H1 (cell line): ENCODE results near the gene RHBDF1. TPM values are rescaled to one million over a fixed set of nuclear protein-coding genes. Genes with fewer than 3 reads are reported as not detected.

Experiments used
- CTCF ChIA-PET: fragments of 300-600 bp; sonication (Branson Sonifier 250); formaldehyde crosslinking; loops from one replicate; lab custom pipeline; 2021; ENCODE audit not compliant: partially characterized antibody; lab: Charles Lee
- POLR2A ChIA-PET: fragments of 300-600 bp; sonication (Branson Sonifier 250); formaldehyde crosslinking; loops from one replicate; lab custom pipeline; 2021; ENCODE audit warnings: inconsistent platforms; ENCODE audit not compliant: partially characterized antibody; lab: Charles Lee
- DNase-seq, 2 experiments: peaks; one replicate each; pipeline versions ENCODE4 v3.0.0 to v3.0.0-alpha.2; 2010 to 2022; ENCODE audit warnings: low spot score in 2 of 2, low read depth in 1 of 2, mixed read lengths in 1 of 2
- FAIRE-seq: peaks from 2 replicates; lab custom pipeline; 2011; peaks lifted over from hg19 to GRCh38; lab: Jason Lieb, UNC
- H2AFZ ChIP-seq: 2 replicates; pipeline ENCODE4 v1.8.1; 2012; ENCODE audit warnings: low read length, inconsistent platforms
- H2AK5ac ChIP-seq: 2 replicates; pipeline ENCODE4 v1.6.1; 2013; ENCODE audit warnings: low read depth, low read length
- H2BK120ac ChIP-seq: replicated peaks from 2 replicates; pipeline ENCODE3; 2013; ENCODE audit warnings: low read depth, low read length, inconsistent platforms
- H2BK12ac ChIP-seq: 2 replicates; pipeline ENCODE4 v1.6.1; 2013; ENCODE audit warnings: low read depth, low read length
- H2BK15ac ChIP-seq: 2 replicates; pipeline ENCODE4 v1.6.1; 2013; ENCODE audit warnings: low read length
- H2BK20ac ChIP-seq: 2 replicates; pipeline ENCODE4 v1.6.1; 2013; ENCODE audit warnings: low read length
- H2BK5ac ChIP-seq: 2 replicates; pipeline ENCODE4 v1.6.1; 2013; ENCODE audit warnings: low read depth, low read length
- H3K14ac ChIP-seq: 2 replicates; pipeline ENCODE4 v1.6.1; 2013; ENCODE audit warnings: inconsistent platforms; ENCODE audit not compliant: insufficient read length
- H3K18ac ChIP-seq: 2 replicates; pipeline ENCODE4 v1.6.1; 2013; ENCODE audit warnings: low read length; ENCODE audit errors: extremely low read depth
- H3K23ac ChIP-seq: 2 replicates; pipeline ENCODE4 v1.6.1; 2013; ENCODE audit warnings: inconsistent platforms; ENCODE audit not compliant: insufficient read length
- H3K23me2 ChIP-seq: 2 replicates; pipeline ENCODE4 v1.6.1; 2013; ENCODE audit warnings: low read depth, low read length
- H3K27ac ChIP-seq: 2 replicates; pipeline ENCODE4 v1.6.1; 2011; ENCODE audit warnings: low read depth, low read length, inconsistent platforms
- H3K27me3 ChIP-seq, 4 experiments: replicated peaks in 1 of 4; 1 replicate in 1 of 4; 2 replicates in 3 of 4; pipeline versions ENCODE4 v1.6.1 to v1.8.1; 2011 to 2013; ENCODE audit warnings: low read length in 3 of 4, mild to moderate bottlenecking in 3 of 4, inconsistent platforms in 2 of 4, mixed read lengths in 2 of 4, moderate library complexity in 1 of 4; ENCODE audit not compliant: control insufficient read depth in 3 of 4, insufficient read depth in 3 of 4; ENCODE audit errors: extremely low read depth in 1 of 4
- H3K36me3 ChIP-seq, 4 experiments: 2 replicates each; pipeline versions ENCODE4 v1.6.1 to v1.8.1; 2011 to 2013; ENCODE audit warnings: mild to moderate bottlenecking in 4 of 4, low read length in 3 of 4, moderate library complexity in 2 of 4, control low read depth in 1 of 4, inconsistent platforms in 1 of 4; ENCODE audit not compliant: insufficient read depth in 4 of 4, control insufficient read depth in 2 of 4
- H3K4ac ChIP-seq: replicated peaks from 2 replicates; pipeline ENCODE3; 2013; ENCODE audit warnings: low read length, low read depth, mixed read lengths, inconsistent platforms; ENCODE audit not compliant: insufficient read length
- H3K4me1 ChIP-seq, 4 experiments: replicated peaks in 1 of 4; 1 replicate in 1 of 4; 2 replicates in 3 of 4; pipeline versions ENCODE4 v1.6.1 to v1.8.1; 2011 to 2013; ENCODE audit warnings: low read length in 3 of 4, inconsistent platforms in 2 of 4, mixed read lengths in 1 of 4; ENCODE audit not compliant: insufficient read depth in 4 of 4, control insufficient read depth in 3 of 4
- H3K4me2 ChIP-seq, 2 experiments: 2 replicates each; pipeline versions ENCODE4 v1.6.1 to v1.8.1; 2011 to 2013; ENCODE audit warnings: low read depth in 2 of 2, low read length in 2 of 2, control low read depth in 1 of 2, inconsistent platforms in 1 of 2, mild to moderate bottlenecking in 1 of 2; ENCODE audit not compliant: insufficient read depth in 1 of 2
- H3K4me3 ChIP-seq, 4 experiments: fragments of 200-600, 300-600 bp in 1 of 4; sonication (generic), shearing (Covaris generic), sonication (Bioruptor Twin) in 1 of 4; 2 replicates each; pipeline versions ENCODE4 v1.5.1 to v1.8.1; 2011 to 2016; ENCODE audit warnings: low read length in 4 of 4, low read depth in 3 of 4, control low read depth in 2 of 4, inconsistent platforms in 2 of 4, mild to moderate bottlenecking in 2 of 4, mixed read lengths in 1 of 4, moderate library complexity in 1 of 4; ENCODE audit not compliant: insufficient read depth in 2 of 4; ENCODE audit errors: extremely low read depth in 1 of 4
- H3K56ac ChIP-seq: replicated peaks from 2 replicates; pipeline ENCODE3; 2013; ENCODE audit warnings: low read depth, mild to moderate bottlenecking, mixed read lengths, low read length, inconsistent platforms; ENCODE audit not compliant: insufficient read length
- H3K79me1 ChIP-seq: 2 replicates; pipeline ENCODE4 v1.6.1; 2013; ENCODE audit warnings: low read depth, low read length, control low read depth
- H3K79me2 ChIP-seq, 2 experiments: 2 replicates each; pipeline versions ENCODE4 v1.6.1 to v1.8.1; 2012 to 2013; ENCODE audit warnings: low read length in 2 of 2, mild to moderate bottlenecking in 2 of 2, inconsistent platforms in 1 of 2; ENCODE audit not compliant: insufficient read depth in 2 of 2, control insufficient read depth in 1 of 2
- H3K9ac ChIP-seq, 4 experiments: replicated peaks in 1 of 4; 1 replicate in 1 of 4; 2 replicates in 3 of 4; pipeline versions ENCODE4 v1.6.1 to v1.8.1; 2011 to 2013; ENCODE audit warnings: low read depth in 3 of 4, low read length in 3 of 4, control low read depth in 2 of 4, mild to moderate bottlenecking in 2 of 4, moderate library complexity in 2 of 4, inconsistent platforms in 1 of 4; ENCODE audit errors: extremely low read depth in 1 of 4
- H3K9me3 ChIP-seq, 2 experiments: 2 replicates each; pipeline versions ENCODE4 v1.6.1 to v1.8.1; 2012 to 2013; ENCODE audit warnings: mild to moderate bottlenecking in 2 of 2, moderate library complexity in 2 of 2, control low read depth in 1 of 2, inconsistent platforms in 1 of 2, low read depth in 1 of 2, low read length in 1 of 2, mixed read lengths in 1 of 2; ENCODE audit not compliant: insufficient read depth in 2 of 2
- H4K20me1 ChIP-seq, 2 experiments: replicated peaks in 1 of 2; 2 replicates each; pipeline versions ENCODE3 to v1.8.1; 2011 to 2013; ENCODE audit warnings: inconsistent platforms in 2 of 2, low read length in 2 of 2, mild to moderate bottlenecking in 1 of 2; ENCODE audit not compliant: insufficient read depth in 2 of 2, control insufficient read depth in 1 of 2
- H4K5ac ChIP-seq: 2 replicates; pipeline ENCODE4 v1.6.1; 2013; ENCODE audit warnings: low read length, low read depth, mixed read lengths, inconsistent platforms; ENCODE audit not compliant: insufficient read length
- H4K8ac ChIP-seq: 2 replicates; pipeline ENCODE4 v1.8.0; 2013; ENCODE audit warnings: mild to moderate bottlenecking, moderate library complexity, low read length, inconsistent platforms; ENCODE audit not compliant: insufficient read depth; ENCODE audit errors: extremely low read depth
- H4K91ac ChIP-seq: replicated peaks from 2 replicates; pipeline ENCODE3; 2013; ENCODE audit warnings: low read length, mixed read lengths, inconsistent platforms; ENCODE audit not compliant: insufficient read length
- CHD1 ChIP-seq: IDR thresholded peaks from 2 replicates; pipeline ENCODE4 v1.6.1; 2012; ENCODE audit warnings: low read depth, low read length, improper control_type of control experiment
- CREB1 ChIP-seq: IDR thresholded peaks from 2 replicates; pipeline ENCODE4 v1.6.1; 2012; ENCODE audit warnings: inconsistent platforms
- EGR1 ChIP-seq: IDR thresholded peaks from 2 replicates; pipeline ENCODE4 v1.6.1; 2011; ENCODE audit warnings: low read depth, low read length, borderline replicate concordance
- HDAC2 ChIP-seq, 2 experiments: fragments of 300-600 bp in 1 of 2; sonication (generic) in 1 of 2; IDR thresholded peaks; 2 replicates each; pipeline ENCODE4 v1.6.1; 2011 to 2012; ENCODE audit warnings: low read depth in 2 of 2, low read length in 2 of 2, mild to moderate bottlenecking in 2 of 2, moderate library complexity in 2 of 2, borderline replicate concordance in 1 of 2, inconsistent platforms in 1 of 2
- KDM5A ChIP-seq: fragments of 200-600 bp; IDR thresholded peaks from 2 replicates; pipeline ENCODE4 v1.7.1; 2012; ENCODE audit warnings: mild to moderate bottlenecking, low read length, inconsistent platforms, mixed read lengths
- PHF8 ChIP-seq: fragments of 200-600 bp; sonication (generic); conservative IDR thresholded peaks from 2 replicates; pipeline ENCODE4 v1.7.1; 2012; ENCODE audit warnings: low read depth, mild to moderate bottlenecking, inconsistent platforms, low read length, moderate library complexity
- RBBP5 ChIP-seq: IDR thresholded peaks from 2 replicates; pipeline ENCODE4 v1.7.1; 2012; ENCODE audit warnings: low read depth, mild to moderate bottlenecking, inconsistent platforms, low read length, moderate library complexity, borderline replicate concordance
- TEAD4 ChIP-seq: IDR thresholded peaks from 2 replicates; pipeline ENCODE4 v1.6.1; 2012; ENCODE audit warnings: low read depth, low read length, inconsistent platforms, mixed read lengths
- WGBS, 2 experiments: shearing (Covaris generic) in 1 of 2; methylation state at CpG; one replicate each; pipeline versions ENCODE4 v1.1.6 to v1.1.7; 2013 to 2015; ENCODE audit warnings: low lambda C conversion rate in 2 of 2, mixed read lengths in 2 of 2, inconsistent platforms in 1 of 2, low coverage in 1 of 2, missing lambda C conversion rate in 1 of 2; ENCODE audit not compliant: insufficient replicate concordance in 2 of 2, insufficient coverage in 1 of 2, insufficient read length in 1 of 2; ENCODE audit errors: extremely low coverage in 1 of 2, missing lambda C conversion rate in 1 of 2; 5-methylcytosine and 5-hydroxymethylcytosine counted together
- polyA plus RNA-seq, 7 experiments: library from polyadenylated mRNA; depleted of rRNA in 3 of 7; stranded (reverse) in 5 of 7; unstranded in 2 of 7; fragments of >200 nt in 5 of 7; fragments of 200-250 nt in 2 of 7; gene quantifications; 1 replicate in 5 of 7; 2 replicates in 1 of 7; 4 replicates in 1 of 7; pipeline versions ENCODE4 v1.2.1 to v1.2.3, GENCODE V29; 2011 to 2013; ENCODE audit warnings: missing spikeins in 2 of 7, mixed read lengths in 2 of 7
- total RNA-seq: library from RNA; stranded (reverse); fragmentation: NEBNext Ultra II Directional; extraction: Animal tissue kit (Norgen Biotek cat#: 25700); gene quantifications from 2 replicates; pipeline ENCODE4 v1.2.1, GENCODE V29; 2021
- TF ChIP-seq, protein P1 (sequence below): IDR thresholded peaks from 2 replicates; pipeline ENCODE4 v1.6.1; 2012; ENCODE audit warnings: inconsistent platforms

The RHBDF1 gene
- total and polyA plus RNA-seq, 2 of the 8 experiments (the other 6 are each of a cell fraction or from before 2014, with no cell fraction given): 37.4 to 51.6 TPM

DNA sequence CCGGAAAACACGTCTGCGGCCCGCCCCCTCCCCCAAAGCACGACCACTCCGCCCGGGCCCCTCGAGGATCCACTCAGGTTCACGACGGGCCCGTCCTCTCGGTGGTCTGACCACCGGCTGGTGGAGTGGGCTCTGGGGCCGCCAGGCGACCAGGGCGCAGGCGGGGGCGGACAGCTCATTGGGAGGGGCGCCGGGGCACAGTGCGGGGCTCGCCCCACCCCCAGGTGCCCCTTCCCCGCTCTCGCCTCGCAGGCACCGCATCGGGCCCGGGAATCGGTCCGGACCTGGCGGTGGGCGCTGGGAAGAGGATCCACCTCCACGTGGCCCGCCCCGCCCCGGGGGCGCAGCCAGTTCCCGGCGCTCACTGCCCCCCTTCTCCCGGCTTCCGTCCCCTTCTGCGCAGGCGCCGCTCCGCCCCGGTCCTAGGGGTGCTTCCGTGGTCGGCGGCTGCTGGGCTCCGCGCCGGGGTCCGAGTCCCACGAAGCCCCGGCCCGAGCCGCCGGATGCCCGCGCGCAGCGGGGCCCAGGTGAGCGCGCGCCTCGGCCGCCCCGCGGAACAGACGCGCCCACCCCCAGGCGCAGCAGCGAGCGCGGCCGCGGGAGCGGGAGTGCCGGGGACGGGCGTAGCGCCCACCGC lies 5.5 kb upstream of the RHBDF1 start, which contains the start of gene MPG:
TSS of gene MPG (plus strand) at position 419 of the 637 bp plus-strand sequence. CDS start at position 504, 85 bp downstream.
- Histone ChIP-seq H3K4me2 (peak within 1 kb of the TSS; percentile 92 to 95), H3K23ac (no peak within 1 kb of the TSS), H4K91ac (peak within 1 kb of the TSS; percentile 61), H3K9me3 (no peaks in the 10 kb centered on the region), H3K23me2 (peaks cover 16% of the 10 kb centered on the region; the same call in 1 of the 2 replicates), H4K20me1 (peaks cover 0 to 5% of the 10 kb centered on the region in 2 experiments), H3K79me1 (no peaks in the 10 kb centered on the region), H3K4me1 (peaks cover 6 to 60% (median 41%) of the 10 kb centered on the region in 4 experiments), H3K14ac (no peak within 1 kb of the TSS), H2AFZ (no peak within 1 kb of the TSS), H2BK120ac (no peak within 1 kb of the TSS), H3K79me2 (no peaks in the 10 kb centered on the region), H2BK20ac (no peak within 1 kb of the TSS), H3K27me3 (peaks cover 0 to 4% (median 3%) of the 10 kb centered on the region in 4 experiments; a peak in 3 of 7 replicates), H3K4me3 (peak within 1 kb of the TSS; percentile 54 to 78 (median 68)), H4K8ac (peak within 1 kb of the TSS; percentile 80; the same call in 1 of the 2 replicates), H3K36me3 (peaks cover 0 to 2% (median 0%) of the 10 kb centered on the region in 4 experiments; a peak in 1 of 8 replicates), H3K18ac (peak within 1 kb of the TSS; percentile 78), H4K5ac (peak within 1 kb of the TSS; percentile 19), H2BK5ac (peak within 1 kb of the TSS; percentile 66; the same call in 1 of the 2 replicates), H2BK15ac (peak within 1 kb of the TSS; percentile 99; the same call in 1 of the 2 replicates), H2BK12ac (peak within 1 kb of the TSS; percentile 87; the same call in 1 of the 2 replicates), H3K27ac (no peak within 1 kb of the TSS), H3K9ac (peak within 1 kb of the TSS in 3 of 4 experiments; percentile 20 to 76 (median 41); a peak in 3 of 7 replicates), H3K4ac (peak within 1 kb of the TSS; percentile 69), H3K56ac (peak within 1 kb of the TSS; percentile 90), H2AK5ac (peak within 1 kb of the TSS; percentile 78; the same call in 1 of the 2 replicates)
- FAIRE-seq (no peak), DNase-seq (peak in 1 of 2 experiments; percentile 87)
- CTCF ChIA-PET: interaction anchor here (0.6 to 25.7 kb wide), 7 partner anchors 8 to 104 kb away, joined by 3 to 856 read pairs (median 4); partner anchors contain the start of gene RHBDF1
- WGBS, 2 experiments: 5% methylated on average over 38 of the region's 83 CpGs; no CpG with 5 or more reads in 1 of the 2 experiments
- POLR2A ChIA-PET: interaction anchor here (1.1 to 3.2 kb wide), 11 partner anchors 7 to 147 kb away, joined by 3 to 19 read pairs (median 4); partner anchors contain the start of genes POLR3K and SNRNP25
- TF ChIP-seq CHD1 (no peak), EGR1 (no peak), CREB1 (no peak), KDM5A (no peak), PHF8 (no peak; the same call in 1 of the 2 replicates), RBBP5 (no peak), TEAD4 (no peak), HDAC2 (IDR thresholded peaks at IDR 0.05; ENCODE audit: borderline replicate concordance in 1 of 2, low read depth in 2 of 2, low read length in 2 of 2) (no peak)
- TF ChIP-seq, protein P1, sequence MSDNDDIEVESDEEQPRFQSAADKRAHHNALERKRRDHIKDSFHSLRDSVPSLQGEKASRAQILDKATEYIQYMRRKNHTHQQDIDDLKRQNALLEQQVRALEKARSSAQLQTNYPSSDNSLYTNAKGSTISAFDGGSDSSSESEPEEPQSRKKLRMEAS: peak; percentile 89
